Body of pancreas (tissue), 4 donors: ENCODE data around the gene ARHGAP26. TPM values are rescaled to one million over a fixed set of nuclear protein-coding genes. Genes with fewer than 3 reads are reported as not detected.

Experiments used
- ATAC-seq: fragments of 150-250 bp; one replicate; pipeline ENCODE4 v1.9.1; 2016
- DNase-seq, 4 donors: peaks; one replicate each; pipeline ENCODE4 v3.0.0-alpha.2; 2019
- H3K27ac ChIP-seq, 4 donors: fragments of 200-600 bp; sonication (generic); 1 replicate in 3 of 4; 2 replicates in 1 of 4; pipeline versions ENCODE4 v1.5.1 to v1.6.1; 2016 to 2019; ENCODE audit warnings: mild to moderate bottlenecking in 1 of 4, mixed read lengths in 1 of 4, moderate library complexity in 1 of 4
- H3K27me3 ChIP-seq, 2 donors: fragments of 200-600 bp; sonication (generic); one replicate each; pipeline ENCODE4 v1.6.0; 2016; ENCODE audit warnings: mild to moderate bottlenecking in 1 of 2
- H3K36me3 ChIP-seq, 2 donors: fragments of 200-600 bp; sonication (generic); replicated peaks in 1 of 2; 2 replicates each; pipeline ENCODE4 v1.5.1; 2016; ENCODE audit warnings: low read depth in 2 of 2; ENCODE audit not compliant: insufficient read depth in 1 of 2
- H3K4me1 ChIP-seq: fragments of 200-600 bp; sonication (generic); one replicate; pipeline ENCODE4 v1.6.0; 2016
- H3K4me3 ChIP-seq, 2 donors: fragments of 200-600 bp; sonication (generic); 1 replicate in 1 of 2; 2 replicates in 1 of 2; pipeline ENCODE4 v1.5.1; 2016 to 2019
- H3K9me3 ChIP-seq, 3 donors: fragments of 200-600 bp; sonication (generic); 1 replicate in 2 of 3; 2 replicates in 1 of 3; pipeline ENCODE4 v1.5.1; 2016
- CTCF ChIP-seq, 7 experiments: fragments of 450-650 bp in 4 of 7; fragments of 200-600 bp in 3 of 7; sonication (generic) in 3 of 7; IDR thresholded peaks; one replicate each; pipeline ENCODE4 v1.5.1; 2016 to 2019; ENCODE audit warnings: antibody characterized with exemption in 7 of 7
- POLR2A ChIP-seq, 3 donors: fragments of 450-650 bp; IDR thresholded peaks; one replicate each; pipeline ENCODE4 v1.6.1; 2016; ENCODE audit warnings: antibody characterized with exemption in 3 of 3, mild to moderate bottlenecking in 2 of 3
- WGBS, 2 donors: methylation state at CpG; one replicate each; pipeline ENCODE4 v1.1.5; 2017; 5-methylcytosine and 5-hydroxymethylcytosine counted together
- intact Hi-C: fragments of 100-400 bp; cut with DNase I; formaldehyde crosslinking; loops from one replicate; pipeline ENCODE4 v1.15.1; 2023
- total RNA-seq, 2 donors: library from RNA; depleted of rRNA; stranded (reverse); fragments of >200 nt; gene quantifications; one replicate each; pipeline ENCODE4 v1.1.0, GENCODE V29; 2016

Gene ARHGAP26
- total RNA-seq, 2 donors from 2014 or later: 12.5 to 14.2 TPM

- no peak for ATAC-seq
- H3K9me3 ChIP-seq: no peaks in the 10 kb centered on the region
- WGBS, 2 donors: 80 to 89% methylated on average over 6 of the region's 6 CpGs
- no peak for TF ChIP-seq POLR2A (IDR thresholded peaks at IDR 0.05)
- no peak for TF ChIP-seq CTCF (IDR thresholded peaks at IDR 0.05)
- intact Hi-C loops: no loop called here
- no peak for DNase-seq
- H3K4me1 ChIP-seq: no peaks in the 10 kb centered on the region
- H3K27me3 ChIP-seq: no peaks in the 10 kb centered on the region
- H3K27ac ChIP-seq: no peak overlapping the region
- no peak overlapping the region for H3K4me3 ChIP-seq
- H3K36me3 ChIP-seq: no peaks in the 10 kb centered on the region
These were observed 445.5 kb downstream of the ARHGAP26 start for GRCh38 chr5:143215690-143216089.

- ATAC-seq (no peak), DNase-seq (no peak)
- no peaks in the 10 kb centered on the region for H3K9me3 ChIP-seq
- intact Hi-C loops: no loop called here
- 77 to 81% methylated on average over 9 of the region's 9 CpGs for WGBS, 2 donors
- no peak for TF ChIP-seq CTCF (IDR thresholded peaks at IDR 0.05)
- no peaks in the 10 kb centered on the region for H3K4me1 ChIP-seq
- no peaks in the 10 kb centered on the region for H3K27me3 ChIP-seq
- no peak overlapping the region for H3K27ac ChIP-seq
- no peaks in the 10 kb centered on the region for H3K36me3 ChIP-seq
- H3K4me3 ChIP-seq: no peak overlapping the region
These were observed 446.0 kb downstream of the ARHGAP26 start for GRCh38 chr5:143216211-143216610.

GRCh38 chr5:143217065-143217803, 447.1 kb downstream of the ARHGAP26 start:
- TF ChIP-seq POLR2A (IDR thresholded peaks at IDR 0.05): no peak
- no peak for TF ChIP-seq CTCF (IDR thresholded peaks at IDR 0.05)
- H3K9me3 ChIP-seq: no peaks in the 10 kb centered on the region

GRCh38 chr5:143217804-143218160, 447.6 kb downstream of the ARHGAP26 start:
- Histone ChIP-seq H3K4me3 (no peak overlapping the region), H3K9me3 (no peaks in the 10 kb centered on the region), H3K4me1 (no peaks in the 10 kb centered on the region), H3K27ac (no peak overlapping the region), H3K36me3 (no peaks in the 10 kb centered on the region), H3K27me3 (no peaks in the 10 kb centered on the region)
- DNase-seq (no peak), ATAC-seq (no peak)
- no peak for TF ChIP-seq CTCF (IDR thresholded peaks at IDR 0.05)
- TF ChIP-seq POLR2A (IDR thresholded peaks at IDR 0.05): no peak
- intact Hi-C loops: no loop called here
- whole genome bisulfite sequencing, 2 donors: 78 to 90% methylated on average over 2 of the region's 2 CpGs

More at GRCh38 chr5:143217065-143217803, 447.1 kb downstream of the ARHGAP26 start:
- intact Hi-C loops: no loop called here
- DNase-seq (no peak), ATAC-seq (no peak)
- Histone ChIP-seq H3K36me3 (no peaks in the 10 kb centered on the region), H3K27ac (no peak overlapping the region), H3K4me3 (no peak overlapping the region), H3K4me1 (no peaks in the 10 kb centered on the region), H3K27me3 (no peaks in the 10 kb centered on the region)
- WGBS, 2 donors: 66 to 79% methylated on average over 10 of the region's 10 CpGs
